H9 (cell line): ENCODE results near the gene KDSR. TPM values are rescaled to one million over a fixed set of nuclear protein-coding genes. Genes with fewer than 3 reads are reported as not detected.

Experiments used
- DNase-seq: peaks from one replicate; pipeline ENCODE4 v3.0.0-alpha.2; 2017
- H2AFZ ChIP-seq: one replicate; pipeline ENCODE4 v1.6.1; 2013; ENCODE audit warnings: mild to moderate bottlenecking, low read length, control low read depth, moderate library complexity
- H2AK5ac ChIP-seq: 2 replicates; pipeline ENCODE4 v1.6.1; 2013; ENCODE audit warnings: low read length, control low read depth, mixed read lengths; ENCODE audit not compliant: insufficient read length
- H2BK120ac ChIP-seq: one replicate; pipeline ENCODE4 v1.6.1; 2013; ENCODE audit warnings: low read depth, mild to moderate bottlenecking, low read length, control low read depth, inconsistent platforms; ENCODE audit not compliant: poor library complexity, severe bottlenecking
- H2BK12ac ChIP-seq: 2 replicates; pipeline ENCODE4 v1.6.1; 2013; ENCODE audit warnings: low read length, control low read depth, mixed read lengths, low read depth; ENCODE audit not compliant: insufficient read length
- H2BK15ac ChIP-seq: 2 replicates; pipeline ENCODE4 v1.6.1; 2013; ENCODE audit warnings: low read depth, low read length, control low read depth
- H2BK20ac ChIP-seq: one replicate; pipeline ENCODE4 v1.6.1; 2013; ENCODE audit warnings: low read depth, mild to moderate bottlenecking, low read length, control low read depth, inconsistent platforms; ENCODE audit not compliant: poor library complexity, severe bottlenecking
- H2BK5ac ChIP-seq: 2 replicates; pipeline ENCODE4 v1.6.1; 2013; ENCODE audit warnings: low read length, control low read depth, mixed read lengths; ENCODE audit not compliant: insufficient read length
- H3K14ac ChIP-seq: 2 replicates; pipeline ENCODE4 v1.6.1; 2013; ENCODE audit warnings: low read length, control low read depth; ENCODE audit not compliant: insufficient read depth
- H3K18ac ChIP-seq: 2 replicates; pipeline ENCODE4 v1.6.1; 2013; ENCODE audit warnings: low read depth, mild to moderate bottlenecking, mixed read lengths, low read length, control low read depth; ENCODE audit not compliant: insufficient read length
- H3K23ac ChIP-seq: 2 replicates; pipeline ENCODE4 v1.6.1; 2013; ENCODE audit warnings: low read length, control low read depth, mixed read lengths, low read depth; ENCODE audit not compliant: insufficient read length
- H3K23me2 ChIP-seq: 2 replicates; pipeline ENCODE4 v1.6.1; 2013; ENCODE audit warnings: low read depth, mild to moderate bottlenecking, mixed read lengths, low read length, control low read depth; ENCODE audit not compliant: insufficient read length, poor library complexity, severe bottlenecking
- H3K27ac ChIP-seq: 2 replicates; pipeline ENCODE4 v1.5.1; 2013; ENCODE audit warnings: low read length, control low read depth, mixed read lengths, low read depth; ENCODE audit not compliant: insufficient read length
- H3K27me3 ChIP-seq: 2 replicates; pipeline ENCODE4 v1.6.1; 2013; ENCODE audit warnings: low read length, control low read depth, inconsistent platforms; ENCODE audit not compliant: insufficient read depth
- H3K4ac ChIP-seq: 2 replicates; pipeline ENCODE4 v1.6.1; 2013; ENCODE audit warnings: low read depth, mild to moderate bottlenecking, control low read depth, inconsistent platforms, low read length, moderate library complexity
- H3K4me1 ChIP-seq: 2 replicates; pipeline ENCODE4 v1.6.1; 2013; ENCODE audit warnings: low read length, control low read depth, inconsistent platforms; ENCODE audit not compliant: insufficient read depth
- H3K4me2 ChIP-seq: 2 replicates; pipeline ENCODE4 v1.6.1; 2013; ENCODE audit warnings: low read length, control low read depth, mixed read lengths; ENCODE audit not compliant: insufficient read length, insufficient read depth
- H3K56ac ChIP-seq: 2 replicates; pipeline ENCODE4 v1.6.1; 2013; ENCODE audit warnings: low read depth, mild to moderate bottlenecking, mixed read lengths, low read length, control low read depth; ENCODE audit not compliant: insufficient read length
- H3K79me1 ChIP-seq: 2 replicates; pipeline ENCODE4 v1.6.1; 2013; ENCODE audit warnings: low read depth, mild to moderate bottlenecking, moderate library complexity, low read length, control low read depth, inconsistent platforms; ENCODE audit not compliant: insufficient read depth, poor library complexity, severe bottlenecking
- H3K79me2 ChIP-seq: 2 replicates; pipeline ENCODE4 v1.6.1; 2013; ENCODE audit warnings: low read length, control low read depth, inconsistent platforms; ENCODE audit not compliant: insufficient read depth
- H3K9ac ChIP-seq: 2 replicates; pipeline ENCODE4 v1.6.1; 2013; ENCODE audit warnings: low read length, control low read depth, mixed read lengths; ENCODE audit not compliant: insufficient read length; ENCODE audit errors: extremely low read depth
- H3K9me3 ChIP-seq: one replicate; pipeline ENCODE4 v1.6.1; 2013; ENCODE audit warnings: low read depth, low read length, inconsistent platforms; ENCODE audit not compliant: control insufficient read depth
- H3T11ph ChIP-seq: one replicate; pipeline ENCODE4 v1.6.1; 2013; ENCODE audit warnings: mild to moderate bottlenecking, low read length, control low read depth, inconsistent platforms
- H4K20me1 ChIP-seq: one replicate; pipeline ENCODE4 v1.6.1; 2013; ENCODE audit not compliant: control insufficient read depth, insufficient read length, insufficient read depth
- H4K5ac ChIP-seq: 2 replicates; pipeline ENCODE4 v1.6.1; 2013; ENCODE audit warnings: low read depth, mild to moderate bottlenecking, mixed read lengths, low read length, control low read depth; ENCODE audit not compliant: insufficient read length
- H4K8ac ChIP-seq: replicated peaks from 2 replicates; pipeline ENCODE4 v1.6.1; 2013; ENCODE audit warnings: low read length, control low read depth, mixed read lengths, low read depth; ENCODE audit not compliant: insufficient read length
- H4K91ac ChIP-seq: 2 replicates; pipeline ENCODE4 v1.6.1; 2013; ENCODE audit warnings: low read depth, mild to moderate bottlenecking, moderate library complexity, mixed read lengths, low read length, control low read depth; ENCODE audit not compliant: insufficient read length
- H3K27ac Mint-ChIP-seq, 3 experiments: 2 replicates in 2 of 3; 3 replicates in 1 of 3; pipeline ENCODE4 v1.8.0; 2020 to 2021; ENCODE audit warnings: mixed read lengths in 3 of 3, mild to moderate bottlenecking in 1 of 3, moderate library complexity in 1 of 3
- H3K27me3 Mint-ChIP-seq: 2 replicates; pipeline ENCODE4 v1.8.0; 2021; ENCODE audit warnings: low read depth, mild to moderate bottlenecking, moderate library complexity, mixed read lengths
- H3K36me3 Mint-ChIP-seq, 3 experiments: 2 replicates in 2 of 3; 3 replicates in 1 of 3; pipeline ENCODE4 v1.8.0; 2020 to 2021; ENCODE audit warnings: low read depth in 3 of 3, mixed read lengths in 3 of 3; ENCODE audit not compliant: insufficient read depth in 1 of 3
- H3K4me1 Mint-ChIP-seq, 2 experiments: 2 replicates each; pipeline ENCODE4 v1.8.0; 2020; ENCODE audit warnings: mixed read lengths in 2 of 2
- H3K4me3 Mint-ChIP-seq, 2 experiments: 2 replicates in 1 of 2; 3 replicates in 1 of 2; pipeline ENCODE4 v1.8.0; 2020 to 2021; ENCODE audit warnings: mild to moderate bottlenecking in 2 of 2, mixed read lengths in 2 of 2, moderate library complexity in 1 of 2
- H3K9me3 Mint-ChIP-seq, 2 experiments: 2 replicates in 1 of 2; 3 replicates in 1 of 2; pipeline ENCODE4 v1.8.0; 2020; ENCODE audit warnings: mild to moderate bottlenecking in 2 of 2, mixed read lengths in 2 of 2, moderate library complexity in 1 of 2
- CTCF ChIP-seq: fragments of 200-600 bp; sonication (generic); conservative IDR thresholded peaks from 3 replicates; pipeline ENCODE4 v1.8.0; 2021; ENCODE audit warnings: antibody characterized with exemption, mild to moderate bottlenecking
- WGBS: extraction: QIAGEN DNeasy Blood & Tissue Kit; methylation state at CpG from one replicate; pipeline ENCODE4 v1.1.7; 2013; ENCODE audit warnings: missing lambda C conversion rate, low lambda C conversion rate, mixed read lengths; ENCODE audit not compliant: insufficient read length; ENCODE audit errors: extremely low coverage; 5-methylcytosine and 5-hydroxymethylcytosine counted together
- total RNA-seq: library from RNA; stranded (reverse); gene quantifications from 2 replicates; pipeline ENCODE4 v1.2.1, GENCODE V29; 2021

Gene KDSR
- total RNA-seq, 1 experiment from 2014 or later, result 58.5 TPM

- Histone ChIP-seq H3K56ac (no peak overlapping the region), H2BK5ac (no peak overlapping the region), H2AK5ac (no peak overlapping the region), H3K27me3 (peaks cover 10% of the 10 kb centered on the region; the same call in 1 of the 2 replicates), H3K9me3 (no peaks in the 10 kb centered on the region), H3T11ph (no peak overlapping the region), H2BK15ac (no peak overlapping the region), H4K5ac (no peak overlapping the region), H2BK20ac (no peak overlapping the region), H4K20me1 (no peaks in the 10 kb centered on the region), H4K91ac (no peak overlapping the region), H3K79me1 (no peaks in the 10 kb centered on the region), H3K23me2 (peaks cover 19% of the 10 kb centered on the region), H3K18ac (no peak overlapping the region), H2BK12ac (no peak overlapping the region), H3K23ac (no peak overlapping the region), H3K79me2 (no peaks in the 10 kb centered on the region), H3K9ac (no peak overlapping the region), H2BK120ac (no peak overlapping the region), H3K27ac (no peak overlapping the region), H3K4me1 (0 out of 2 replicates have a peak, but pooled peaks cover 2% of the 10 kb centered on the region), H3K14ac (no peak overlapping the region), H4K8ac (no peak overlapping the region), H2AFZ (no peak overlapping the region), H3K4me2 (peak overlapping the region; percentile 53), H3K4ac (no peak overlapping the region)
- Mint-ChIP-seq H3K36me3 (no peaks in the 10 kb centered on the region; a peak in 1 of 7 replicates), H3K27me3 (peaks cover 48% of the 10 kb centered on the region), H3K4me1 (peaks cover 21 to 35% of the 10 kb centered on the region in 2 experiments), H3K9me3 (no peaks in the 10 kb centered on the region; a peak in 1 of 5 replicates), H3K27ac (no peak overlapping the region), H3K4me3 (peak overlapping the region; percentile 74 to 85)
- no CpG with 5 or more reads among the region's 9 CpGs for WGBS
- TF ChIP-seq CTCF, result no peak
- DNase-seq, result no peak
These were observed 45.7 kb downstream of the KDSR start for GRCh38 chr18:63321291-63321690.
